Measurements from ENCODE around the gene ABLIM3.
"Not testable (repeated sequence)": the region's sequence is repeated elsewhere in the genome, so short reads cannot be mapped to it uniquely, and the experiment has no call there.

The ABLIM3 gene

DNA sequence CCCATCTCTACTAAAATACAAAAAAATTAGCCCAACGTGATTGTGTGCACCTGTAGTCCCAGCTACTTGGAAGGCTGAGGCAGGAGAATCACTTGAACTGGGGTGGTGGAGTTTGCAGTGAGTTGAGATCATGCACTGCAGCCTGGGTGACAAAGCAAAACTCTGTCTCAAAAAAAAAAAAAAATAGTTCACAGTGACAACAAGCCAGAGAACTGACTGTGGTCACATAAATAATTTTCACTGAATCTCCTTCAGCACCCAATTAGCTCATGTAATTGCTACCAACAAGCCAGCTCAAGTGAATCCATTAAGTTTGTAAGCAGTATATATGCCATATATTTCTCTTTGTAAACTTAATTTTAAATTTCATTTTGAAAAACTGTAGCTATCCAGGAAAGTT is 115.8 kb downstream of the ABLIM3 start:
- no peak overlapping the region for H3K27ac Mint-ChIP-seq
- no peaks in the 10 kb centered on the region for H3K27me3 Mint-ChIP-seq
- H3K4me1 Mint-ChIP-seq (ENCODE audit: low read depth): no peaks in the 10 kb centered on the region
- no peaks in the 10 kb centered on the region for H3K36me3 Mint-ChIP-seq (ENCODE audit: low read depth)
- H3K9me3 Mint-ChIP-seq: no peaks in the 10 kb centered on the region
- H3K4me3 Mint-ChIP-seq: no peak overlapping the region

DNA sequence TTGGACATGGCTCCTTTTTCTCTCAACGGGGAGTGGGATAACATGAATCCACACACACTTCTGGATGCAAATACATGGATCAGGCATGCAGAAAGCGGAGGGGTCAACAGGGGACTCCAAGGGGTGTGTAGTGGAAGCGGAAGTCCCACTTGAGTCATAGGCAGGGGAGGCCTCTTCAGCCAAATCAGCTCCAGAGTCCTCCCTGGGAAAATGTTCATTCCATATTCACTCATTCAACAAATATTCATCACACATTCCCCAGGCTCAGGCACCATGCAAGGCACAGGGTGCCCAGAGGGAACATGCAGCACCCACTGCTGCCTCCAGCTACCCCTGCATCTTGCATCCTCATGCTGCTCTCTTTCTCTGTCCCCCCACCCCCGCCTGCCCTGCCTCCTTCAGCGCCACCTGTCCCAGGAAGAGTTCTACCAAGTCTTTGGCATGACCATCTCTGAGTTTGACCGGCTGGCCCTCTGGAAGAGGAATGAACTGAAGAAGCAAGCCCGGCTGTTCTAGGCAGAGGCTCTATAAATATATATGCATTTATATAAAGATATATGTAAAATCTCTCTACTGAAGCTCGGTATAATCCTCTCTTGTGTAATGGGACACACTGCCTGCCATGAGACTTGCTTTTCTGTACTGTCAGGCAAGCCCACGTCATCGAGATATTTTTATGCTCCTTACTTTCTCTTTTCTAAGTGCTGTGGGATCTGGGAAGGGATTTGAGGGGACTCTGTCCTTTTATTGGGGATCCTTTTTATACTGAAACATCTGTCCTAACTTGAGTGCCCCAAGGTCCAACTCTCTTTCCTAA is 116.8 kb downstream of the ABLIM3 start:
- H3K4me3 Mint-ChIP-seq: no peak overlapping the region
- H3K27ac Mint-ChIP-seq: no peak overlapping the region
- H3K9me3 Mint-ChIP-seq: no peaks in the 10 kb centered on the region
- H3K27me3 Mint-ChIP-seq: no peaks in the 10 kb centered on the region
- no peaks in the 10 kb centered on the region for H3K4me1 Mint-ChIP-seq (ENCODE audit: low read depth)
- H3K36me3 Mint-ChIP-seq (ENCODE audit: low read depth): no peaks in the 10 kb centered on the region

DNA sequence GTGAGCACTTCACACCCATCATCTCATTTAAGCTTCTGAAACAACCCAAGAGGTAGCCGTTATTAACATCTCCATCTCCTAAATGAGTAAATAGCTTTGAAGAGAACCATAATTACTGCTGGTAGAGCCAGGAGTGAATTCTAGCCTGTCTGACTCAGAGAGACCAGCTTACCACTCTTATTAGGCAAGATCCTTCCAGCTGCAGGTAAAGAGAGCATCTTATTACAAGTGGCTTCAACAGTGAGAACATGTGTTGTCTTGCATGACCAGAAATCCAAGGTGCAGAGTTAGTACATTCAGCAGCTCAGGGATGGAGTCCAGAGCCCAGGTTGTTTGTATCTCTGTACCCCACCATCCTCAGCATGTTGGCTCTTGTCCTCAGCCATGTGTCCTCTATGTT is 119.5 kb downstream of the ABLIM3 start:
- Mint-ChIP-seq H3K4me1 (ENCODE audit: low read depth) (peaks cover 7% of the 10 kb centered on the region), H3K36me3 (ENCODE audit: low read depth) (no peaks in the 10 kb centered on the region), H3K27me3 (no peaks in the 10 kb centered on the region), H3K4me3 (no peak overlapping the region), H3K27ac (no peak overlapping the region), H3K9me3 (no peaks in the 10 kb centered on the region)

DNA sequence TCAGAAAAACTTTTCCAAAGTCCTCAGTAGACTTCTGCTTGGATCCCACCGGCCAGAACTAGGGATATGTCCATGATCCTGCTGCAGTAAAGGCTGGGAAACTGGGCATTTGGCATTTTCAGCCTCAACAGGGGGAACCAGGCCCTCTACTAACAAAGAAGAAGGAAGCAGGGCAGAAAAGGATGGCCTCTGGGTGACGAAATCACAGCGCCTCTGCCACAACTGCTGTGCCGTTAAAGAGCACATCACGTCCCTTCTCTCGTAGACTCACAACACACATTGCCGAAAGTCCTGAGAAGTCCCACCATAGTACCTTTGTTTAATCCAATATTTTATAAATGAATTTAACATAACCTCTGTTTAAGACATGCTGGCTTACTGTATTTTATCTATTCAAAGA is 120.0 kb downstream of the ABLIM3 start:
- Mint-ChIP-seq H3K4me3 (no peak overlapping the region), H3K27ac (no peak overlapping the region), H3K36me3 (ENCODE audit: low read depth) (no peaks in the 10 kb centered on the region), H3K9me3 (no peaks in the 10 kb centered on the region), H3K4me1 (ENCODE audit: low read depth) (peaks cover 7% of the 10 kb centered on the region), H3K27me3 (no peaks in the 10 kb centered on the region)

DNA sequence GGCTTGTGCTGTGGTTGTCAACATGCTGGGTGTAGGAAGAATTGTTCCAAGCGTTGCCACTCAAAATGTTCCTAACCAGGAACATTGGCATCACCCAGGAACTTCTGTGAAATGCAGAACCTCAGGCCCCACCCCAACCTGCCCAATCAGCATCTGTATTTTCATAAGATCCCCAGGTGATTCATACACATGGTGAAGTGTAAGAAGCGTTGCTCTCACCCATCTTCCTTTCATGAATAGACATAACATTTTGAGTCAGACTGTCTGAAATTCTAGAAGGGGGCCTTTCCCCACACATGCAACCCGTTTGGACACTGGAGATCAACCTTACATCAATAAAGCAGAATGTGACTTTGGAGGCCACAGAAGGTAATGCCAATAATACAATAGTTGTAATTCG is 121.0 kb downstream of the ABLIM3 start:
- no peak overlapping the region for H3K27ac Mint-ChIP-seq
- H3K36me3 Mint-ChIP-seq (ENCODE audit: low read depth): no peaks in the 10 kb centered on the region
- H3K9me3 Mint-ChIP-seq: no peaks in the 10 kb centered on the region
- H3K27me3 Mint-ChIP-seq: no peaks in the 10 kb centered on the region
- H3K4me3 Mint-ChIP-seq: no peak overlapping the region
- H3K4me1 Mint-ChIP-seq (ENCODE audit: low read depth): peaks cover 7% of the 10 kb centered on the region

DNA sequence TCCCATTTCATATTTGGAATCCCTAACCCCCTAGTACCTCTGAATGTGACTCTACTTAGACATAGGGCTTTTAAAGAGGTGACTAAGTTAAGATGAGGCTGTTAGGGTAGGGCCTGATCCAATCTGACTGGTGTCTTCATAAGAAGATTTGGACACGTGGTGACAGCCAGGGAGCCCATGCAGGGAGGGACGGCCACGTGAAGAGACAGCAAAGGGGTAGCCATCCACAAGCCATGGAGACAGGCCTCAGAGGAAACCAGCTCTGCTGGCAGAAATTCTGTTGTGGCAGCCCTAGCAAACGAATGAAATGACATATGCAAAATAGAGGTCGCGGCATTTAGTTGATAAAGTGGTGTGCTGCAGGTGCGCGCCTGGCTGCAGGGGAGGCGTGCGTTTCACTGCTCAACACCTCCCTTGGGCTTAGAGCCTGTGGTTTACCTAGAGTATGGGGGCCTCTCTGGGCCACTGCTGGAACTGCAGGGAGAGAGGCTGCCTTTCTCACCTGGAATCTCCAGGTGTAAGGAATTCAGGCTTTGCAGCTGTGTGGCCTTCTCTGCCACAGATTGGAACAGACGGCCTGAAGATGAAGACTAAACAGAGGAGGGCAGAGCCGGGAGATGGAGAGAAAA is 123.3 kb downstream of the ABLIM3 start:
- peaks cover 7% of the 10 kb centered on the region for H3K4me1 Mint-ChIP-seq (ENCODE audit: low read depth)

DNA sequence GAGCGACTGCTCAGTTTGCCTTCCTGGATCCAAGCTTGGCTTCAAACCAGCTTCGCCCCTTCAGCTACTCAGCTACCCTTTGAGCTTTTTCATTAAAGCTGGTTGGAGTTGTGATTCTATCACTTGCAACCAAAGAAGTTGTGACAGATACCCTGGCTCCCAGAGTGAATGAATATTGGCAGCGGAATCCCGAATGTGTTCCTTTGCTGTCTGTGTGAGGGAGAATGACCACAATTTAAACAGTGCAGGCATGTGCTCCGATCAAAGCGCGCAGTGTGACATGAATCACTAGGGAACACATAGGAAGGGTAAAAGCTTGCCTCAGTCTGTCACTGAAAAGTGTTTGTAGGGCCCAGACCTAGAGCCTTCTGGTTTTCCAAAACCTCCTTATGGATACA is 123.8 kb downstream of the ABLIM3 start:
- Mint-ChIP-seq H3K27me3 (peaks cover 3% of the 10 kb centered on the region), H3K4me3 (no peak overlapping the region), H3K4me1 (ENCODE audit: low read depth) (peaks cover 7% of the 10 kb centered on the region), H3K36me3 (ENCODE audit: low read depth) (no peaks in the 10 kb centered on the region), H3K27ac (no peak overlapping the region), H3K9me3 (peaks cover 5% of the 10 kb centered on the region)

More for the DNA sequence above, 123.3 kb downstream of the ABLIM3 start:
- Mint-ChIP-seq H3K36me3 (ENCODE audit: low read depth) (no peaks in the 10 kb centered on the region), H3K4me3 (no peak overlapping the region), H3K27ac (no peak overlapping the region), H3K9me3 (peaks cover 5% of the 10 kb centered on the region), H3K27me3 (peaks cover 3% of the 10 kb centered on the region)

DNA sequence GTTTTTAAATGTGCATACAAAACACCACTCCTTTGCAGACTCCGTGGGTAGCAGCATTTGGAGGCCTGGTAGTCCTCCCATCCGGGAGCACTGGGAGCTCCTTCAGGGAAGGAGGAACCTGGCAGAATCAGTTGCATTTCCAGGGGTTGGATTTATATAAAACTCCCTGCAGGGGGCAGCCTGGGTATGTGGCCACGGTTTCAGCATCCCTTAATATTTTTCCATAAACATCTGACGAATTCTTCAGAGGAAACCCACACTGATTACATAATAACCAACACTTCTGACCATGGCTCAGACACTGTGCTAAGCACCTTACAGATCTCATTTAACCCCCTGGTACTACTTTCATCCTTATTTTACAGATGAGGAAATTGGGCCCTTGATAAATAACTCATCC is 124.3 kb downstream of the ABLIM3 start:
- Mint-ChIP-seq H3K27ac (no peak overlapping the region), H3K4me3 (no peak overlapping the region), H3K36me3 (ENCODE audit: low read depth) (no peaks in the 10 kb centered on the region), H3K27me3 (peaks cover 5% of the 10 kb centered on the region), H3K9me3 (peaks cover 5% of the 10 kb centered on the region), H3K4me1 (ENCODE audit: low read depth) (peaks cover 7% of the 10 kb centered on the region)

DNA sequence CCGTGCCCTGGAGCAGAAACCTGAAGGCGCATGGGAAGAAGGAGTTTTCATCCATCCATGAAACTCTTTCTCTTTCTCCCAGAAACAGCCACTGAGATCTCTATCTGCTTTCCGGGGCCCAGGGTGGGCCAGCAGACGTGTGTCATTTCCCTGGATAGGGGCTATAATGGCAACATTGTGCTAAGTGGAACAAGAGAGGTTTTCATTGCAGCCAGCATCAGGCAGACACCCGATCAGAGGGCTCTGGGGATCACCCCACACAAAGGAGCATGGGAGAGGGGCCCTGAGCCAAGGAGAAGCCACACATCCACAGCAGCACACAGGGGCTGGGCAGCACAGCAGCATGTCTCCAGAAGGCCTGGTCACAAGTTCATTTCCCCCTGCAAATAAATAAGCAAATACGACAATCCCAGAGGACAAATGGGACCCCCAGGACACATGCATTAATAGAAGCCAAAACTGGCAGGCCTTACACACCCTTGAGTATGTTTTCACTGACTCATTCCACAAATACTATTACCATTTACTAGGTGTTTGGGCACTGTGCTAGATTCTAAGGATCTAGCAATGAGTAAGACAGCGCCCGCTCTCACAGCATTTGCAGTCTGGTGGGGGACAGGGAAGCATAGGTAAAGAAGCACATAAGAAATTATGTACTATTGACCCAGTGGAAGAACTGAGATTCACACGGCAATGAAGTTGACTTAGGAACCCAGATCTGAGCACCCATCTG is 126.1 kb downstream of the ABLIM3 start:
- peaks cover 13% of the 10 kb centered on the region for H3K4me1 Mint-ChIP-seq (ENCODE audit: low read depth)
- no peak overlapping the region for H3K27ac Mint-ChIP-seq
- H3K36me3 Mint-ChIP-seq (ENCODE audit: low read depth): no peaks in the 10 kb centered on the region
- peaks cover 19% of the 10 kb centered on the region for H3K27me3 Mint-ChIP-seq
- H3K9me3 Mint-ChIP-seq: peaks cover 5% of the 10 kb centered on the region
- H3K4me3 Mint-ChIP-seq: no peak overlapping the region

DNA sequence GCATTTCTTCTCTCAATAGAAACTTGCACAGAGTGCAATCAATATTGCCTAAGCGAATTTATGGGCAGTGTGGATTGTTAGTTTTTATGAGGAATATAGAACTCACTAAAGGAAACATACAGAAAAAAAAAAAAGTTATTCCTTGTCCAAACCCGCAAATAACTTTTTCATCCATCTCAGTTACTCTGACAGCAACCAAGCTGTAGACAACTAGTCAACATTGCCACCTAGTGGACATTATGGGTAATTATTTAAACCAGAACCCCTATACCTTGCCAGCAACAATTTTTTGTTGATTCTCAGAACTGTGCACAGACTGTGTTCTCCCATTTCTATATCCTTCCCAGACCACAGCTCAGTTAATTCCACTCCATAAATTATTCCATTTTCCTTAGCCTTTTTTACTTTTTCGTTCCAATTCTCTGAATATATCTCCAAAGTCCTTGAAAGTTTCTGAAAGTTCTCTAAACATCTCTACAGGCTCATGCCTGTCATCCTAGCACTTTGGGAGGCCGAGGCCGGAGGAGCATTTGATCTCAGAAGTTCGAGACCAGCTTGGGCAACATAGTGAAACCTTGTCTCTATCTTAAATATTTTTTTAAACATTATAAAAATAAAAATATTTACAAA is 127.8 kb downstream of the ABLIM3 start:
- Mint-ChIP-seq H3K27ac (no peak overlapping the region), H3K36me3 (ENCODE audit: low read depth) (no peaks in the 10 kb centered on the region), H3K4me1 (ENCODE audit: low read depth) (peaks cover 15% of the 10 kb centered on the region), H3K27me3 (peaks cover 30% of the 10 kb centered on the region), H3K4me3 (no peak overlapping the region), H3K9me3 (peaks cover 5% of the 10 kb centered on the region)

DNA sequence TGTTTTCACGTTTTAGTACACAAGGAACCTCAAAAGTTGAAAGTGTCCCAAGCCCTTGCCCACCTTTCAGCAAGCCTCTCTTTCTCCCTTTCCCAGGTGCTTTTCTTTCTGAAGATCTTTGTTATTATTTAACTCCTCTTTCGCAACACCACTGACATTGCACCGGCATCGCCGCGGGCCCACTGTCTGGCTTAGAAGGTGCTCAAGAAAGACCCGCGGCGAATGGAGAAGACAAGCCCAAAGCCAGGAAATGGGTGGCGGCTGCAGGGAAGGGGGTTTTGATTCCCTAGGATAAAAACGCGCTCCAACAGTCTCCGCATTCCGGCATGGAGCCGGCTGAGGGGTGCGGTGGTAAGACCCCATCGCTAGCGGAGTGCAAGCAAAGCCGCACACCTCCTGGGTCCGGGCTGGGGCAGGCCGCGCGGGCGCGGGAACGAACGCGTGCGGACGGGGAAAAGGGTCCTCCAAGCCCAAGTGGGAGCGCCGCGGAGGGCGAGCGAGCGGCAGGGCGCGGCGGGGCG is 130.0 kb downstream of the ABLIM3 start:
- peaks cover 31% of the 10 kb centered on the region for H3K27me3 Mint-ChIP-seq
- peak overlapping the region; percentile 45 for H3K4me3 Mint-ChIP-seq
- H3K9me3 Mint-ChIP-seq: peaks cover 5% of the 10 kb centered on the region

DNA sequence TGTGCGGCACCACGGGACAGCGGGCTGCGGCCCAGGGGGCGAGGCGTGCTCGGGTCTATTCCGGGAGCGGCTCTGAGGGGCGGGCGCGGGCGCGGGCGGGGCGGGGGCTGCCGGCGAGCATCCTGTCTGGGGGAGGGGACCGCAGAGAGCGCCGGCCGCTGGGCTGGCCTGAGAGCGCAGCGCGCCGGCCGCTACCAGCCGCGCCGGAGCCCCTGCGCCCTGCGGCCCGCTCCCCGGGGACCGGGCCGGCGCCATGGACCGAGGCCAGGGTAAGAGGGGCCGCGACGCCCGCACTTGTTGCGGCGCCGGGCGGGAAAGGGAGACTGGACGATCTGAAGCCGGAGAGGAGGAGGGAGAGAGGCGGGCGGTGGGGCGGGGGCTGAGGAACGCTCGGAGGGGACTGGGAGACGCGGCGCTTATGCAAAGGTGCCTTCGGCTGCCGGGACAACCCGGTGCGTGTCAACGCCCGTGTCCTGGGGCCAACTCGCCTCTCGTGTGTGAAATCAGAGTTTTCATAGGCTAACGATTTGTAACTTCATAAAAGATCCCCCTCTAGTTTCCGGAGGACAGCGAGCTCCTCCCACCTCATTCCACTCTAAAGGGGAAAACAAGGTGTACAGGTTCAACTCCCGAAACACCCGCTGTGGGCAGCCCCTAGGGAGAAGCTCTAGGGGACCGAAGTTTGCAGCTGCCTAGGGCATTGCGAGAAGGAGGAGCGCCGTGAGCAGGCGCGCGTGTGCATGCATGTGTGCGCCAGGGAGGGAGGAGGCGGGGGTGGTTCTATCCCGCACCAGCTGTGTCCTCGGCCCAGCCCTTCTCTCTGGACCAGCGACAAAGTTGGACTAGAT is 130.6 kb downstream of the ABLIM3 start, which contains the start of gene AFAP1L1:
Gene AFAP1L1 (plus strand): TSS at position 144 of the 848 bp plus-strand sequence. CDS start 110 bp downstream, at position 254.
- Mint-ChIP-seq H3K27me3 (peaks cover 31% of the 10 kb centered on the region), H3K4me1 (ENCODE audit: low read depth) (peaks cover 8% of the 10 kb centered on the region), H3K27ac (peak within 1 kb of the TSS; percentile 61), H3K36me3 (ENCODE audit: low read depth) (no peaks in the 10 kb centered on the region), H3K4me3 (peak within 1 kb of the TSS; percentile 83), H3K9me3 (peaks cover 5% of the 10 kb centered on the region)

More for the DNA sequence above, 130.0 kb downstream of the ABLIM3 start:
- Mint-ChIP-seq H3K36me3 (ENCODE audit: low read depth) (no peaks in the 10 kb centered on the region), H3K4me1 (ENCODE audit: low read depth) (peaks cover 8% of the 10 kb centered on the region), H3K27ac (no peak overlapping the region)

DNA sequence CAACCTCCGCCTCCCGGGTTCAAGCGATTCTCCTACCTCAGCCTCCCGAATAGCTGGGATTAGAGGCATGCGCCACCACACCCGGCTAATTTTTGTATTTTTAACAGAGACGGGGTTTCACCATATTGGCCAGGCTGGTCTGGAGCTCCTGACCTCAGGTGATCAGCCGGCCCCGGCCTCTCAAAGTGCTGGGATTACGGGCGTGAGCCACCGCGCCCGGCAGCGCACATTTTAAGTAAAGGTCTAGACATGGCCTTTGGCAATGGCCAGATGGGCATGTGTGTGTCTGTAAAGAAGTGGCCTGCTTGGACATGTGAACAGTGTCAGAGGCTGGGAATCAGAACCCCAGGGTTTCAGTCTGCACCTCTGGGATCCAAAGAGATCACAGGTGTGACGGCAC is 131.5 kb downstream of the ABLIM3 start:
- H3K9me3 Mint-ChIP-seq; H3K4me3 Mint-ChIP-seq; H3K4me1 Mint-ChIP-seq (ENCODE audit: low read depth); H3K27ac Mint-ChIP-seq; H3K36me3 Mint-ChIP-seq (ENCODE audit: low read depth): not testable (repeated sequence)
- peaks cover 34% of the 10 kb centered on the region for H3K27me3 Mint-ChIP-seq

DNA sequence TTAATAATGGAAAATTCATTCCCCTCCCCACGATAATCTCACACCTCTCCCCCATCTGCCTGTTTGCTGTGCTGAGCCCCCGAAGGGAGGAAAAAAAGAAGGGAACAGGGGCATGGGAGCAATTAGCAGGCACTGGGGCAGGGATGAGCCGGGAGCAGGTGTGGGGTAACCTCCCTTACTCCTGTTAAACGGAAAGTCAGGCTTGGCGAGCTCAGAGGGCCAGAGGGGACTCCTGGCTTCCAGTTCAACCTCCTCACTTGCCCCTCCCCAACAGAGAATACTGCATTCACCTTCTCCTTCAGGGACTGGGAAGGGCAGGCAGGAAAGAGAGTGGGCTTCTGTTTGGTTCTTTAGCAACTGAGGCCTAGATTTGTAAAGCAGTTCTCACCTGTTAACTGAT is 131.9 kb downstream of the ABLIM3 start:
- Mint-ChIP-seq H3K27me3 (peaks cover 38% of the 10 kb centered on the region), H3K9me3 (peaks cover 5% of the 10 kb centered on the region), H3K4me3 (no peak overlapping the region), H3K36me3 (ENCODE audit: low read depth) (no peaks in the 10 kb centered on the region), H3K4me1 (ENCODE audit: low read depth) (peaks cover 8% of the 10 kb centered on the region), H3K27ac (no peak overlapping the region)

Data from stimulated activated naive CD8-positive, alpha-beta T cell treated with anti-CD3 and anti-CD28 coated beads, Interleukin-15, Interleukin-2, amounts not matched to agents 100 ng/mL and 50 ng/mL, for 24 hours (primary cell).